H1 (cell line): ENCODE results near the gene NIM1K. TPM values are rescaled to one million over a fixed set of nuclear protein-coding genes. Genes with fewer than 3 reads are reported as not detected.

Experiments
- CTCF ChIA-PET: fragments of 300-600 bp; sonication (Branson Sonifier 250); formaldehyde crosslinking; loops from one replicate; lab custom pipeline; 2021; ENCODE audit not compliant: partially characterized antibody; lab: Charles Lee
- POLR2A ChIA-PET: fragments of 300-600 bp; sonication (Branson Sonifier 250); formaldehyde crosslinking; loops from one replicate; lab custom pipeline; 2021; ENCODE audit warnings: inconsistent platforms; ENCODE audit not compliant: partially characterized antibody; lab: Charles Lee
- DNase-seq, 2 experiments: peaks; one replicate each; pipeline versions ENCODE4 v3.0.0 to v3.0.0-alpha.2; 2010 to 2022; ENCODE audit warnings: low spot score in 2 of 2, low read depth in 1 of 2, mixed read lengths in 1 of 2
- FAIRE-seq: peaks from 2 replicates; lab custom pipeline; 2011; peaks lifted over from hg19 to GRCh38; lab: Jason Lieb, UNC
- H2AFZ ChIP-seq: 2 replicates; pipeline ENCODE4 v1.8.1; 2012; ENCODE audit warnings: low read length, inconsistent platforms
- H2AK5ac ChIP-seq: 2 replicates; pipeline ENCODE4 v1.6.1; 2013; ENCODE audit warnings: low read depth, low read length
- H2BK120ac ChIP-seq: replicated peaks from 2 replicates; pipeline ENCODE3; 2013; ENCODE audit warnings: low read depth, low read length, inconsistent platforms
- H2BK12ac ChIP-seq: 2 replicates; pipeline ENCODE4 v1.6.1; 2013; ENCODE audit warnings: low read depth, low read length
- H2BK15ac ChIP-seq: 2 replicates; pipeline ENCODE4 v1.6.1; 2013; ENCODE audit warnings: low read length
- H2BK20ac ChIP-seq: 2 replicates; pipeline ENCODE4 v1.6.1; 2013; ENCODE audit warnings: low read length
- H2BK5ac ChIP-seq: 2 replicates; pipeline ENCODE4 v1.6.1; 2013; ENCODE audit warnings: low read depth, low read length
- H3K14ac ChIP-seq: 2 replicates; pipeline ENCODE4 v1.6.1; 2013; ENCODE audit warnings: inconsistent platforms; ENCODE audit not compliant: insufficient read length
- H3K18ac ChIP-seq: 2 replicates; pipeline ENCODE4 v1.6.1; 2013; ENCODE audit warnings: low read length; ENCODE audit errors: extremely low read depth
- H3K23ac ChIP-seq: 2 replicates; pipeline ENCODE4 v1.6.1; 2013; ENCODE audit warnings: inconsistent platforms; ENCODE audit not compliant: insufficient read length
- H3K23me2 ChIP-seq: 2 replicates; pipeline ENCODE4 v1.6.1; 2013; ENCODE audit warnings: low read depth, low read length
- H3K27ac ChIP-seq: 2 replicates; pipeline ENCODE4 v1.6.1; 2011; ENCODE audit warnings: low read depth, low read length, inconsistent platforms
- H3K27me3 ChIP-seq, 4 experiments: replicated peaks in 1 of 4; 1 replicate in 1 of 4; 2 replicates in 3 of 4; pipeline versions ENCODE4 v1.6.1 to v1.8.1; 2011 to 2013; ENCODE audit warnings: low read length in 3 of 4, mild to moderate bottlenecking in 3 of 4, inconsistent platforms in 2 of 4, mixed read lengths in 2 of 4, moderate library complexity in 1 of 4; ENCODE audit not compliant: control insufficient read depth in 3 of 4, insufficient read depth in 3 of 4; ENCODE audit errors: extremely low read depth in 1 of 4
- H3K36me3 ChIP-seq, 4 experiments: 2 replicates each; pipeline versions ENCODE4 v1.6.1 to v1.8.1; 2011 to 2013; ENCODE audit warnings: mild to moderate bottlenecking in 4 of 4, low read length in 3 of 4, moderate library complexity in 2 of 4, control low read depth in 1 of 4, inconsistent platforms in 1 of 4; ENCODE audit not compliant: insufficient read depth in 4 of 4, control insufficient read depth in 2 of 4
- H3K4ac ChIP-seq: replicated peaks from 2 replicates; pipeline ENCODE3; 2013; ENCODE audit warnings: low read length, low read depth, mixed read lengths, inconsistent platforms; ENCODE audit not compliant: insufficient read length
- H3K4me1 ChIP-seq, 4 experiments: replicated peaks in 1 of 4; 1 replicate in 1 of 4; 2 replicates in 3 of 4; pipeline versions ENCODE4 v1.6.1 to v1.8.1; 2011 to 2013; ENCODE audit warnings: low read length in 3 of 4, inconsistent platforms in 2 of 4, mixed read lengths in 1 of 4; ENCODE audit not compliant: insufficient read depth in 4 of 4, control insufficient read depth in 3 of 4
- H3K4me2 ChIP-seq, 2 experiments: 2 replicates each; pipeline versions ENCODE4 v1.6.1 to v1.8.1; 2011 to 2013; ENCODE audit warnings: low read depth in 2 of 2, low read length in 2 of 2, control low read depth in 1 of 2, inconsistent platforms in 1 of 2, mild to moderate bottlenecking in 1 of 2; ENCODE audit not compliant: insufficient read depth in 1 of 2
- H3K4me3 ChIP-seq, 4 experiments: fragments of 200-600, 300-600 bp in 1 of 4; sonication (generic), shearing (Covaris generic), sonication (Bioruptor Twin) in 1 of 4; 2 replicates each; pipeline versions ENCODE4 v1.5.1 to v1.8.1; 2011 to 2016; ENCODE audit warnings: low read length in 4 of 4, low read depth in 3 of 4, control low read depth in 2 of 4, inconsistent platforms in 2 of 4, mild to moderate bottlenecking in 2 of 4, mixed read lengths in 1 of 4, moderate library complexity in 1 of 4; ENCODE audit not compliant: insufficient read depth in 2 of 4; ENCODE audit errors: extremely low read depth in 1 of 4
- H3K56ac ChIP-seq: replicated peaks from 2 replicates; pipeline ENCODE3; 2013; ENCODE audit warnings: low read depth, mild to moderate bottlenecking, mixed read lengths, low read length, inconsistent platforms; ENCODE audit not compliant: insufficient read length
- H3K79me1 ChIP-seq: 2 replicates; pipeline ENCODE4 v1.6.1; 2013; ENCODE audit warnings: low read depth, low read length, control low read depth
- H3K79me2 ChIP-seq, 2 experiments: 2 replicates each; pipeline versions ENCODE4 v1.6.1 to v1.8.1; 2012 to 2013; ENCODE audit warnings: low read length in 2 of 2, mild to moderate bottlenecking in 2 of 2, inconsistent platforms in 1 of 2; ENCODE audit not compliant: insufficient read depth in 2 of 2, control insufficient read depth in 1 of 2
- H3K9ac ChIP-seq, 4 experiments: replicated peaks in 1 of 4; 1 replicate in 1 of 4; 2 replicates in 3 of 4; pipeline versions ENCODE4 v1.6.1 to v1.8.1; 2011 to 2013; ENCODE audit warnings: low read depth in 3 of 4, low read length in 3 of 4, control low read depth in 2 of 4, mild to moderate bottlenecking in 2 of 4, moderate library complexity in 2 of 4, inconsistent platforms in 1 of 4; ENCODE audit errors: extremely low read depth in 1 of 4
- H3K9me3 ChIP-seq, 2 experiments: 2 replicates each; pipeline versions ENCODE4 v1.6.1 to v1.8.1; 2012 to 2013; ENCODE audit warnings: mild to moderate bottlenecking in 2 of 2, moderate library complexity in 2 of 2, control low read depth in 1 of 2, inconsistent platforms in 1 of 2, low read depth in 1 of 2, low read length in 1 of 2, mixed read lengths in 1 of 2; ENCODE audit not compliant: insufficient read depth in 2 of 2
- H4K20me1 ChIP-seq, 2 experiments: replicated peaks in 1 of 2; 2 replicates each; pipeline versions ENCODE3 to v1.8.1; 2011 to 2013; ENCODE audit warnings: inconsistent platforms in 2 of 2, low read length in 2 of 2, mild to moderate bottlenecking in 1 of 2; ENCODE audit not compliant: insufficient read depth in 2 of 2, control insufficient read depth in 1 of 2
- H4K5ac ChIP-seq: 2 replicates; pipeline ENCODE4 v1.6.1; 2013; ENCODE audit warnings: low read length, low read depth, mixed read lengths, inconsistent platforms; ENCODE audit not compliant: insufficient read length
- H4K8ac ChIP-seq: 2 replicates; pipeline ENCODE4 v1.8.0; 2013; ENCODE audit warnings: mild to moderate bottlenecking, moderate library complexity, low read length, inconsistent platforms; ENCODE audit not compliant: insufficient read depth; ENCODE audit errors: extremely low read depth
- H4K91ac ChIP-seq: replicated peaks from 2 replicates; pipeline ENCODE3; 2013; ENCODE audit warnings: low read length, mixed read lengths, inconsistent platforms; ENCODE audit not compliant: insufficient read length
- CTBP2 ChIP-seq: IDR thresholded peaks from 2 replicates; pipeline ENCODE4 v1.7.0; 2011; ENCODE audit warnings: borderline replicate concordance, mild to moderate bottlenecking, moderate library complexity, mixed read lengths, low read length; ENCODE audit not compliant: insufficient read depth, insufficient read length
- E2F6 ChIP-seq: IDR thresholded peaks from 2 replicates; pipeline ENCODE4 v1.6.1; 2012; ENCODE audit warnings: inconsistent platforms
- JUN ChIP-seq: IDR thresholded peaks from 2 replicates; pipeline ENCODE4 v1.6.1; 2011; ENCODE audit warnings: low read depth, mild to moderate bottlenecking, improper control_type of control experiment, low read length
- KDM4A ChIP-seq: IDR thresholded peaks from one replicate; pipeline ENCODE4 v1.7.1; 2012; ENCODE audit warnings: low read depth, mild to moderate bottlenecking, moderate library complexity, low read length, inconsistent platforms; ENCODE audit not compliant: severe bottlenecking
- NANOG ChIP-seq: IDR thresholded peaks from 2 replicates; pipeline ENCODE4 v1.6.1; 2011; ENCODE audit warnings: low read length, low read depth, mild to moderate bottlenecking, inconsistent platforms; ENCODE audit not compliant: insufficient read depth, poor library complexity, severe bottlenecking
- SAP30 ChIP-seq: fragments of 300-600 bp; sonication (generic); IDR thresholded peaks from 2 replicates; pipeline ENCODE4 v1.7.1; 2012; ENCODE audit warnings: low read length, moderate library complexity, mild to moderate bottlenecking, inconsistent platforms; ENCODE audit not compliant: insufficient read depth, insufficient replicate concordance
- SRF ChIP-seq: IDR thresholded peaks from 2 replicates; pipeline ENCODE4 v1.6.1; 2011; ENCODE audit warnings: mild to moderate bottlenecking, low read depth, low read length, moderate library complexity
- SUZ12 ChIP-seq: fragments of 200-600 bp; sonication (generic); IDR thresholded peaks from 2 replicates; pipeline ENCODE4 v1.6.1; 2012; ENCODE audit warnings: mild to moderate bottlenecking, inconsistent platforms, low read length, moderate library complexity, mixed read lengths
- TCF12 ChIP-seq: IDR thresholded peaks from 2 replicates; pipeline ENCODE4 v1.6.1; 2011; ENCODE audit warnings: low read depth, mild to moderate bottlenecking, low read length
- WGBS, 2 experiments: shearing (Covaris generic) in 1 of 2; methylation state at CpG; one replicate each; pipeline versions ENCODE4 v1.1.6 to v1.1.7; 2013 to 2015; ENCODE audit warnings: low lambda C conversion rate in 2 of 2, mixed read lengths in 2 of 2, inconsistent platforms in 1 of 2, low coverage in 1 of 2, missing lambda C conversion rate in 1 of 2; ENCODE audit not compliant: insufficient replicate concordance in 2 of 2, insufficient coverage in 1 of 2, insufficient read length in 1 of 2; ENCODE audit errors: extremely low coverage in 1 of 2, missing lambda C conversion rate in 1 of 2; 5-methylcytosine and 5-hydroxymethylcytosine counted together
- polyA plus RNA-seq, 7 experiments: library from polyadenylated mRNA; depleted of rRNA in 3 of 7; stranded (reverse) in 5 of 7; unstranded in 2 of 7; fragments of >200 nt in 5 of 7; fragments of 200-250 nt in 2 of 7; gene quantifications; 1 replicate in 5 of 7; 2 replicates in 1 of 7; 4 replicates in 1 of 7; pipeline versions ENCODE4 v1.2.1 to v1.2.3, GENCODE V29; 2011 to 2013; ENCODE audit warnings: missing spikeins in 2 of 7, mixed read lengths in 2 of 7
- total RNA-seq: library from RNA; stranded (reverse); fragmentation: NEBNext Ultra II Directional; extraction: Animal tissue kit (Norgen Biotek cat#: 25700); gene quantifications from 2 replicates; pipeline ENCODE4 v1.2.1, GENCODE V29; 2021

The NIM1K gene
- total and polyA plus RNA-seq, 2 of the 8 experiments (the other 6 are each of a cell fraction or from before 2014, with no cell fraction given): not detected

DNA sequence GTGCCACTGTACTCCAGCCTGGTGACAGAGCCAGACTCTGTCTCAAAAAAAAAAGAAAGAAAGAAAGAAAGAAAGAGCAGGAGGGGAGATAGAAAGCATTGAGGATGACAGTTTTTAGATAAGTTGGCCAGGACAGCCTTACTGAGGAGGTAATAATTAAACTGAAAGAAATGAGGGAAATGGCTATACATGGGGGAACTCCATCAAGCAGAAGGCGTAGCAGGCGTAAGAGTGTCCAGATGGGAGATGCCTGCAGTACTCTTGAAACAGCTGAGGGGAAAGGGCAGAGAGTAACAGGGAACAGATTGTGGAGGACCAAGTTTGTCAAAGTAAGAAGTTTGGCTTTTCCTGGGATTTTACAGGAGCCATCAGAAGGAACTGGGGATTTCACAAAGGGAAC lies 63.7 kb downstream of the NIM1K start:
- H3K36me3 ChIP-seq: no peaks in the 10 kb centered on the region
- H3K9me3 ChIP-seq: no peaks in the 10 kb centered on the region
- no peak overlapping the region for H2BK20ac ChIP-seq
- no peaks in the 10 kb centered on the region; the same call in 1 of the 2 replicates for H3K79me1 ChIP-seq
- TF ChIP-seq SUZ12 (no peak), NANOG (no peak), KDM4A (no peak), TCF12 (no peak), E2F6 (no peak), JUN (no peak), SRF (no peak), CTBP2 (no peak), SAP30 (no peak)
- ChIA-PET POLR2A (no interaction called here), CTCF (interaction anchor here (0.9 to 1.2 kb wide), 2 partner anchors 10 to 32 kb away, joined by 3 read pairs; no protein-coding TSS in a partner anchor)
- H4K20me1 ChIP-seq: no peaks in the 10 kb centered on the region
- H2BK120ac ChIP-seq: no peak overlapping the region
- no peak for DNase-seq
- H2AFZ ChIP-seq: no peak overlapping the region
- H3K18ac ChIP-seq: no peak overlapping the region
- no peak overlapping the region for H3K4me2 ChIP-seq
- no peaks in the 10 kb centered on the region for H3K27me3 ChIP-seq
- H3K27ac ChIP-seq: no peak overlapping the region
- H2AK5ac ChIP-seq: no peak overlapping the region
- H4K8ac ChIP-seq: no peak overlapping the region
- no peaks in the 10 kb centered on the region for H3K23me2 ChIP-seq
- no peak overlapping the region for H2BK5ac ChIP-seq
- no peak overlapping the region for H4K91ac ChIP-seq
- H3K14ac ChIP-seq: no peak overlapping the region
- H3K4me1 ChIP-seq: no peaks in the 10 kb centered on the region
- no peak overlapping the region for H3K9ac ChIP-seq
- no peak overlapping the region for H3K23ac ChIP-seq
- H4K5ac ChIP-seq: no peak overlapping the region
- no peak overlapping the region for H3K56ac ChIP-seq
- no peaks in the 10 kb centered on the region for H3K79me2 ChIP-seq
- no peak overlapping the region for H2BK12ac ChIP-seq
- WGBS, 2 experiments: 91% methylated on average over 2 of the region's 2 CpGs; no CpG with 5 or more reads in 1 of the 2 experiments
- H3K4me3 ChIP-seq: no peak overlapping the region
- FAIRE-seq: no peak
- no peak overlapping the region for H3K4ac ChIP-seq
- H2BK15ac ChIP-seq: no peak overlapping the region
